ENCODE results near the gene PWWP2A. TPM values are rescaled to one million over a fixed set of nuclear protein-coding genes. Genes with fewer than 3 reads are reported as not detected.

PWWP2A gene
- total RNA-seq, 1 donor from 2014 or later = 29.2 TPM

DNA sequence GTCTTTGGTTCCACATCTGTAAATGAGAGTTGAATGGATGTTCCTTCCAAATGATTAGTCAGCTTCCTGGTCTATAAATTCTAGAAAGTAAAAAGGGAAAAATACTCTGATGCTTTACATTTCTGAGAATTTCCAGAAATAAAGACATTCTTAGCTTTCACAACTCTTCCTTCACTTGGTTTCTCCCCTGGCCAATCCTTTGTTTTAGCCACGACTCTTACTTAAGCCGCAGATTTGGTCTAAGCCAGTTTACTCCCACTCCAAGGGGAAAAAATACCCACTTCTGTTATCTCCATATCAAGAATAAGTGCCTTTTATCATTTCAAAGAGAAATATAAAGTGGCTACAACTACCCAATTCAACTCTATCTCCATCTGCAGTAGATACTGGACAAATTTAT lies 29.7 kb downstream of the PWWP2A start:
- no peak overlapping the region for H3K27ac Mint-ChIP-seq
- peaks cover 5% of the 10 kb centered on the region for H3K4me1 Mint-ChIP-seq (ENCODE audit: unreplicated experiment)

DNA sequence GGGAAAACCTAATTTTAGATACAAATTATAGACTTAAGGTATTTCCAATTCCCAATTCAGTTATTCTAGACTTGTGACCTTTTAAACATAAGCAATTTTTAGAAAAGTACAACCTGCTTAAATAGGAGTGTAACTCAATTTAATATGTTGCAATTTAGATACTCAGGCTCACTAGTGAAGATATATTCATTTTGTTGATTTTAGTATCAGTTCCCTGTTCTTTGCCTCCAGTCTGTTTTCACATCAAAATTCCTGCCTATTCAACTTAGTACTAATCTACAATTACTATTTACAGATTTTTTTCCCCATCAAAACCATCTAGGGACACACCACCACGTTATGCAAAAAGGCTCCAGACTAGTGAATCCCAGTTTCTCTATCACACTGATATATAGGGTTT lies 30.4 kb downstream of the PWWP2A start:
- Mint-ChIP-seq H3K9me3 (no peaks in the 10 kb centered on the region), H3K4me3 (no peak overlapping the region), H3K27me3 (no peaks in the 10 kb centered on the region), H3K27ac (no peak overlapping the region), H3K36me3 (peaks cover 19% of the 10 kb centered on the region), H3K4me1 (ENCODE audit: unreplicated experiment) (no peaks in the 10 kb centered on the region)
- TF ChIP-seq, protein P1, sequence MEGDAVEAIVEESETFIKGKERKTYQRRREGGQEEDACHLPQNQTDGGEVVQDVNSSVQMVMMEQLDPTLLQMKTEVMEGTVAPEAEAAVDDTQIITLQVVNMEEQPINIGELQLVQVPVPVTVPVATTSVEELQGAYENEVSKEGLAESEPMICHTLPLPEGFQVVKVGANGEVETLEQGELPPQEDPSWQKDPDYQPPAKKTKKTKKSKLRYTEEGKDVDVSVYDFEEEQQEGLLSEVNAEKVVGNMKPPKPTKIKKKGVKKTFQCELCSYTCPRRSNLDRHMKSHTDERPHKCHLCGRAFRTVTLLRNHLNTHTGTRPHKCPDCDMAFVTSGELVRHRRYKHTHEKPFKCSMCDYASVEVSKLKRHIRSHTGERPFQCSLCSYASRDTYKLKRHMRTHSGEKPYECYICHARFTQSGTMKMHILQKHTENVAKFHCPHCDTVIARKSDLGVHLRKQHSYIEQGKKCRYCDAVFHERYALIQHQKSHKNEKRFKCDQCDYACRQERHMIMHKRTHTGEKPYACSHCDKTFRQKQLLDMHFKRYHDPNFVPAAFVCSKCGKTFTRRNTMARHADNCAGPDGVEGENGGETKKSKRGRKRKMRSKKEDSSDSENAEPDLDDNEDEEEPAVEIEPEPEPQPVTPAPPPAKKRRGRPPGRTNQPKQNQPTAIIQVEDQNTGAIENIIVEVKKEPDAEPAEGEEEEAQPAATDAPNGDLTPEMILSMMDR (conservative IDR thresholded peaks at IDR 0.05) = no peak
- DNase-seq (ENCODE audit: extremely low spot score, unreplicated experiment) = no peak

More for the DNA sequence above, 29.7 kb downstream of the PWWP2A start:
- H3K9me3 Mint-ChIP-seq = no peaks in the 10 kb centered on the region
- no peak for DNase-seq (ENCODE audit: extremely low spot score, unreplicated experiment)
- peaks cover 24% of the 10 kb centered on the region for H3K36me3 Mint-ChIP-seq
- H3K4me3 Mint-ChIP-seq = no peak overlapping the region
- no peaks in the 10 kb centered on the region for H3K27me3 Mint-ChIP-seq
- TF ChIP-seq, protein P1 (conservative IDR thresholded peaks at IDR 0.05) = no peak

DNA sequence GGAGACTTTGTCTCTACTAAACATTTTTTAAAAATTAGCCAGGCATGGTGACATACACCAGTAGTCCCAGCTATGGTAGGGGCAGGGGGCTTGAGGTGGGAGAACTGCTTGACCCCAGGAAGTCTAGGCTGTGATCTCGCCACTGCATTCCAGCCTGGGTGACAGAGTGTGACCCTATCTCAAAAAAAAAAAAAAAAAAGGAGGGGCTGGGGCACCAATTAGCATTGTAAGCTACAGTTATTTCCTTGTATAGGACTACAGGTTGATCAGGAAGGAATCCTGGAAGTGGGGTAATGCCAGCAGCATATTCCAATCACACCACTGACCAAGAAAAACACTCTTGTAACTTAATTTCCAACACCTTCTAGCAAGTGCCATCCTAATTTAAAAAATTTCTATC lies 32.1 kb downstream of the PWWP2A start:
- DNase-seq (ENCODE audit: extremely low spot score, unreplicated experiment) = no peak
- peaks cover 12% of the 10 kb centered on the region for H3K4me1 Mint-ChIP-seq (ENCODE audit: unreplicated experiment)
- no peak overlapping the region for H3K27ac Mint-ChIP-seq
- no peaks in the 10 kb centered on the region for H3K27me3 Mint-ChIP-seq
- no peak overlapping the region for H3K4me3 Mint-ChIP-seq
- peaks cover 8% of the 10 kb centered on the region for H3K36me3 Mint-ChIP-seq
- no peaks in the 10 kb centered on the region for H3K9me3 Mint-ChIP-seq
- TF ChIP-seq, protein P1 (conservative IDR thresholded peaks at IDR 0.05) = no peak

DNA sequence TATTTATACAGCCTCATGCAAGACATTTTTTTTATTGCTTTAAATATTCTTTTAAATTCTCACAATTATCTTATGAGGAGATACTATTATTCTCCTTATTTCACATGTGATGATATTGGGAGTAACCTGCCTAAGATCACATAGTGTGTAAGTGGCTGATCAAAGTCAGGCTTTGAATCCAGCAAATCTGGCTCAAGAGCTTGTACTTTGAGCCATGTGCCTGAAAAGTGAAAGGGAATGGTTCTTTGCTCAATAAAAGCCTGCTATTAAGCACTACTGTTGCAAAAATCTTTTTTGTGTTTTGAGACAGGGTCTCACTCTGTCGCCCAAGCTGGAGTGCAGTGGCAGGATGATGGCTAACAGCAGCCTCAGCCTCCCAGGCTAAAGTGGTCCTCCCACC lies 35.1 kb downstream of the PWWP2A start:
- DNase-seq (ENCODE audit: extremely low spot score, unreplicated experiment) = no peak
- Mint-ChIP-seq H3K9me3 (no peaks in the 10 kb centered on the region), H3K27me3 (no peaks in the 10 kb centered on the region), H3K4me1 (ENCODE audit: unreplicated experiment) (peaks cover 17% of the 10 kb centered on the region), H3K36me3 (peaks cover 7% of the 10 kb centered on the region), H3K27ac (no peak overlapping the region), H3K4me3 (no peak overlapping the region)
- TF ChIP-seq, protein P1 (conservative IDR thresholded peaks at IDR 0.05) = no peak

DNA sequence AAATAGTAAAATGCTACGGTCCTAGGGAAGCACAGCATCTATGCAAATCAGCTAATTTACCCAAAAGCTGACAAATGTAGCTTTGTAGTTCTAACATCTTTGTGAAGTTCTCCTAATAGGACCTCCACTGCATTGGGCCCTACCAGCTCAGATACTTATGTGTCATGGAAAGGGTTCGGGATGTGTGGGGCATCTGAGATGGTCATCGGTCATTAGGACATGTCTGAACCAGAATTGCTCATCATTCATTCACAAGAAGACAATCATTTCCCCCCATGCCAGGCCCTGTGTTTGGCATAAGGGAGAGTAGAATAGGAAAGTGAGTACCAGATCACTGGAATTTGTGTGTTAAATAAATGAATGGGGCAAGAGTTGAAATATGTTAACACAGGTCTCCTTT lies 35.7 kb downstream of the PWWP2A start:
- DNase-seq (ENCODE audit: extremely low spot score, unreplicated experiment) = no peak
- peaks cover 17% of the 10 kb centered on the region for H3K4me1 Mint-ChIP-seq (ENCODE audit: unreplicated experiment)
- no peak overlapping the region for H3K4me3 Mint-ChIP-seq
- TF ChIP-seq, protein P1 (conservative IDR thresholded peaks at IDR 0.05) = no peak
- no peaks in the 10 kb centered on the region for H3K27me3 Mint-ChIP-seq
- peaks cover 3% of the 10 kb centered on the region for H3K36me3 Mint-ChIP-seq
- H3K27ac Mint-ChIP-seq = no peak overlapping the region
- H3K9me3 Mint-ChIP-seq = no peaks in the 10 kb centered on the region
